D721Med (cell line): Measurements from ENCODE around the gene NEURL4.
"Not testable (repeated sequence)": the region's sequence is repeated elsewhere in the genome, so short reads cannot be mapped to it uniquely, and the experiment has no call there.

Experiments used
- DNase-seq: peaks from one replicate; pipeline ENCODE4 v3.0.0; 2011; ENCODE audit warnings: low spot score; ENCODE audit not compliant: insufficient read length
- FAIRE-seq: peaks from 2 replicates; lab custom pipeline; 2011; peaks lifted over from hg19 to GRCh38; lab: Jason Lieb, UNC
- TF ChIP-seq, protein P1 (sequence below): IDR thresholded peaks from 2 replicates; pipeline ENCODE4 v1.5.1; 2012; ENCODE audit warnings: mild to moderate bottlenecking, control low read depth; ENCODE audit not compliant: insufficient read depth; ENCODE audit errors: missing control alignments

NEURL4 gene

DNA sequence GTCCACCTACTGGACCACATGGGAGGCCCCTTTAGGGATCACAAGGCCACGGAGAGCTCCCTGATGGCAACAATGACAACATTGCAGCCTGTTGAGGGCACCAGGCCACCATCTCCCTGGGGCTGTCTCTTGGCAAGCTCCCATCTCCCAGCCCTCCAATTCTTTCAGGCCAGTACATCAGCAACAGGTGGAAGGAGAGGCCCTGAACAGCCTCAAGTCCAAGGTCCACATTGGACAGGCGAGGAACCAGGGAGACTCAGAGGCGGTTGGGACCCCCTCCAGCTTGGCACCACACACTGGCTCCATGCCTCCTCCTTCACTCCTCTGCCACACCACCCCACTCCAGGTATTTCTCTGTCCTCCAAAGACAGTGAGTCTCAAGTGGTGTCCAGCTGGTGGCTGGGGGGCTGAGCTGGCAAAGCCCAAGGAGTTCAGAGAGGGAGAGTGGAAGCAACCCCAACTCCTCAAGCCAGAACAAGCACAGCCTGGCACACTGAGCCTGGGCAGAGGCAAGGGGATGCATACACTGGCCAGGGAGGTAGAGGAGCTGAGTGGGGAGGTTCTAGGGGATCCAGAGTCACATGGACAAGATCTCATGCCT, 5.9 kb upstream of the NEURL4 start:
- no peak for DNase-seq
- no peak for FAIRE-seq
- TF ChIP-seq, protein P1, sequence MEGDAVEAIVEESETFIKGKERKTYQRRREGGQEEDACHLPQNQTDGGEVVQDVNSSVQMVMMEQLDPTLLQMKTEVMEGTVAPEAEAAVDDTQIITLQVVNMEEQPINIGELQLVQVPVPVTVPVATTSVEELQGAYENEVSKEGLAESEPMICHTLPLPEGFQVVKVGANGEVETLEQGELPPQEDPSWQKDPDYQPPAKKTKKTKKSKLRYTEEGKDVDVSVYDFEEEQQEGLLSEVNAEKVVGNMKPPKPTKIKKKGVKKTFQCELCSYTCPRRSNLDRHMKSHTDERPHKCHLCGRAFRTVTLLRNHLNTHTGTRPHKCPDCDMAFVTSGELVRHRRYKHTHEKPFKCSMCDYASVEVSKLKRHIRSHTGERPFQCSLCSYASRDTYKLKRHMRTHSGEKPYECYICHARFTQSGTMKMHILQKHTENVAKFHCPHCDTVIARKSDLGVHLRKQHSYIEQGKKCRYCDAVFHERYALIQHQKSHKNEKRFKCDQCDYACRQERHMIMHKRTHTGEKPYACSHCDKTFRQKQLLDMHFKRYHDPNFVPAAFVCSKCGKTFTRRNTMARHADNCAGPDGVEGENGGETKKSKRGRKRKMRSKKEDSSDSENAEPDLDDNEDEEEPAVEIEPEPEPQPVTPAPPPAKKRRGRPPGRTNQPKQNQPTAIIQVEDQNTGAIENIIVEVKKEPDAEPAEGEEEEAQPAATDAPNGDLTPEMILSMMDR: no peak

DNA sequence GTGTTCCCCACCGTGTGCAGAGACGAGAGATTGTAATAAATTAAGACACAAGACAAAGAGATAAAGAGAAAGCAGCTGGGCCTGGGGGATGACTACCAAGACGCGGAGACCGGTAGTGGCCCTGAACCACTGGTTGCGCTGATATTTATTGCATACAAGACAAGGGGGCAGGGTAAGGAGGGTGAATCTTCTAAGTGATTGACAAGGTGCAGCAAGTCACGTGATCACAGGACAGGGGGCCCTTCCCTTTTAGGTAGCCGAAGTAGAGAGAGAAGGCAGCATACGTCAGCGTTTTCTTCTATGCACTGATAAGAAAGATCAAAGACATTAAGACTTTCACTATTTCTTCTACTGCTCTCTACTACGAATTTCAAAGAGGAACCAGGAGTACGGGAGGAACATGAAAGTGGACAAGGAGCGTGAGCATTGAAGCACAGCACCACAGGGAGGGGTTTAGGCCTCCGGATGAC, 3.5 kb upstream of the NEURL4 start:
- not testable (repeated sequence) for DNase-seq, FAIRE-seq

DNA sequence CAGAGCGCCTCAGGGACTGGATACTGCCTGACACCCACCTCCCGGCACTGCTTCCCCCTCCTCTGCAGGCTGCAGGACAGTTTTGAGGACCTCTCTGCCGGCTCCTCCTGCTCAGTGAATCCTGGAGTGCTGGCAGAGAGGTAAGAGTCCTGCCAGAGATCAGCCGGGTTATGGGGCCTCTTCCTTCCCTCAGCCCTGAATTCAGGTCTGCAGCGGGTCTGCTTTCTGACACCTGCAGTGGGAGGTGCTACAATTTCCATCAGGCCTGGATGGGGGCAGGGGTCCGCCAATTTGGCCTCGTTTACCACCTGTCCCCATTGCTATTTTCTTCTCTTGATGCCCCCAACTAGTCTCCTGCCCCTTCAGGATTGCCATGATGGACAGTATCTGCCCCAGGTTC, 3.0 kb upstream of the NEURL4 start:
- no peak for FAIRE-seq
- TF ChIP-seq, protein P1: no peak
- no peak for DNase-seq

DNA sequence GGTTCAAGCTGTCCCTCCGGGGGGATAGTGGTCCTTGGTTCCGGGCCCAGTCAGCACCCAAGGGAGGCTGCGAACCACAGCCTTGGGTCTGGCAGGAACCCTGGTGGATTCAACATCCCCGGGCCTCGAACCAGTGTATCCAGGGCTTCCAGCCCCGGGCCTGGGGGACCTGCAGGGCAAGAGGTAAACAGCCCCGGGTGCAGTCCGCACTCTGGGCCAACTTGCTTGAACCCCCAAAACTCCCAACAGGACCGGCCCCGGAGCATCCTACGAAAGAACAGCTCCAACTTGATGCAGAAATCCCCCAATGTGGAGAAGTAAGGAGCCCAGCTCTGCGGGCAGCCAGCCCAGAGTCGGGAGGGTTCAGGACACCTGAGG, 1.5 kb upstream of the NEURL4 start:
- TF ChIP-seq, protein P1: no peak
- DNase-seq (no peak), FAIRE-seq (no peak)

DNA sequence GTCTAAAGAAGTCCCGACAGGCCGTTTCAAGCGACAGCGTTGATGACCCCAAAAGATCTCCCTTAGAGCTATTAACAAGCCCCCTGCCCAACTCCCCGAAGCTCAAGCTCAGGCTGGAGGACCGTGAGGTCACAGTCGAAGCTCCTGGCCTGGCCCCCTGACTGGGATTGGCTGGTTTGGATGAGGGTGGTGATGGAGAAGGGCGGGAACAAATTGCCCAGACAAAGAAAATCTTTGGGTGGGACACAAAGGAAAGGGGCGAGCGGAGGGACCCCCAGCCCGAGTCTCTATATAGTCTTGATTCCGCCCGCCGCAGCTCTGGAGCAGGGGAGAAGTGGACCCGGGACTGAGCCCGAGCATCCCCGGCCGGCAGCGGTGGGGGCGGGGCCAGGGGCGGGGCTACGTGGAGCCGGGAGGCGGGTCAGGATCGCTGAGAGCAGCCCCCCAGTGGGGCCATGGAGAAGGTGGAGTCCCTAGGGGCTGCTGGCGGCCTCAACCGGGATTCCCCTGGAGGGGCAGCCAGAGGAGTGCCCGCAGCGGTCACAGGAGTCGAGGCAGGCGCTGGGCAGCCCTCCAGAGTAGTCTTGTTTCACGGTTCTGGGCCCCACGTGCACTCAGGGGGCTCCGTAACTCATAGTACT, 982 bp upstream of the NEURL4 start:
- TF ChIP-seq, protein P1: no peak
- peak; percentile 91 for DNase-seq
- no peak for FAIRE-seq

DNA sequence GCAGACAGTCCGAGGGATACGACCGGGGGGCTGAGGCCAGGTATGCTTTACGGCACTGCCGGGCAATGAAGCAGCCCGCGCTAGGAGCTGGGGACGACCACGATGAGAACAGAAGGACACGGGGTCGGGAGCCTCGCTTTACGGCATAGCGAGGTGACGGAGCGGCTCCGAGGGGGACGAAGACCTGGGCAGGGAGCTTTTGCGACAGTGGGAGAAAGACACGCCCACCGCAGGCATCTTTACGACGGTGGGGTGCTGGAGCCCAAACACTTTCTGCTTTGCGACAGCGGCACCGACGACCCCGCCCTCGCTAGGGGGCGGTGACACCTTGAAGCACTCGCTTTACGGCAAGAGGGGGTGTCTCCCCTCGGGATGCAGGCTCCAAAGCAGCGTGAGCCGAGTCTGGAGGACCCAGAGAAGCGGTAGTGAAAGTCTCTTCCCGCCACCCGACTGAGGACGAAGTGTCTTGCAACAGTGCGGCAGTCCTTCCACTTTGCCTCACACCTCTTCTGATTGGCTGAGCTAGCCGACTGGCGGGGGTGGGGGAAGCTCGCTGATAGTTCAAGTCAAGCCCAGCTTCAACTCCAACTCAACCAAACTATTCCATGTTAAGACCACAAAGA, 350 bp upstream of the NEURL4 start:
- peak; percentile 97 for DNase-seq
- TF ChIP-seq, protein P1: no peak
- no peak for FAIRE-seq

DNA sequence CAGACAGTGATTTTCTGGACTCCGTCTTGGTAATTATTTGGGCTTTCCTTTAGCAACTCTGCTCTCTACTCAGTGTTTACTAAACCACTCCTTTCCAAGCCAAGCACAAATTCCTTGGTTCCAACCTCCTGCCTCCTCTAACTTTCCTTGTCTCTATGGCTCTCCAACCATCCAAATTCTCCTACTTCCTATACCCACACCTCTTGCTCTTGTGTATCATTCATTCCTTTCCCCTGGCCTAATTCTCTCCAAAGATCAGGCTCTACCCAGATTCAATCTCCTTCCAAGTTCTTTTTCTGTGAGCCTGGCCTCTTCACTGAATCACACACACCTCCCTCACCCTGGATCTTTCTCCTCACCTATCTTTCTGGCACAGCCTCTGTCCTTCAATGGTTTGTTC, 1.1 kb downstream of the NEURL4 start:
- FAIRE-seq (no peak), DNase-seq (no peak)
- TF ChIP-seq, protein P1: no peak
